HG03159 (cell line): ENCODE data around the gene CLEC4E.
"Not testable (repeated sequence)": the region's sequence is repeated elsewhere in the genome, so short reads cannot be mapped to it uniquely, and the experiment has no call there.

Experiments used
- ATAC-seq: cut with Tn5 transposase; IDR thresholded peaks from one replicate; pipeline ENCODE4 v1.9.1; 2021; ENCODE audit warnings: mild to moderate bottlenecking, moderate library complexity; ENCODE audit not compliant: unreplicated experiment

CLEC4E gene

GRCh38 chr12:8540831-8541230 lies at the start of gene CLEC4E:
CLEC4E (minus strand) TSS chr12:8540905; CDS start chr12:8540797, 108 bp downstream.
- not testable (repeated sequence) for ATAC-seq

- ATAC-seq: no peak
Measured at GRCh38 chr12:8589679-8590078, 49.0 kb upstream of the CLEC4E start.

GRCh38 chr12:8584478-8584877 lies 43.8 kb upstream of the CLEC4E start:
- ATAC-seq: not testable (repeated sequence)

GRCh38 chr12:8584004-8584403 lies 43.3 kb upstream of the CLEC4E start:
- no peak for ATAC-seq

- no peak for ATAC-seq
Measured at GRCh38 chr12:8581098-8581784, 40.5 kb upstream of the CLEC4E start.

GRCh38 chr12:8577879-8578278 lies 37.2 kb upstream of the CLEC4E start:
- ATAC-seq: no peak

- ATAC-seq: no peak
Measured at GRCh38 chr12:8572507-8572906, 31.8 kb upstream of the CLEC4E start.

- ATAC-seq: no peak
Measured at GRCh38 chr12:8566525-8566924, 25.8 kb upstream of the CLEC4E start.

- not testable (repeated sequence) for ATAC-seq
Measured at GRCh38 chr12:8566052-8566451, 25.3 kb upstream of the CLEC4E start.

GRCh38 chr12:8564656-8565055 lies 24.0 kb upstream of the CLEC4E start:
- no peak for ATAC-seq

- ATAC-seq: no peak
Measured at GRCh38 chr12:8563356-8563755, 22.7 kb upstream of the CLEC4E start.

GRCh38 chr12:8562310-8562709 lies 21.6 kb upstream of the CLEC4E start:
- no peak for ATAC-seq

GRCh38 chr12:8561011-8561410 lies 20.3 kb upstream of the CLEC4E start:
- no peak for ATAC-seq

GRCh38 chr12:8559676-8560075 lies 19.0 kb upstream of the CLEC4E start:
- no peak for ATAC-seq

GRCh38 chr12:8556531-8557097 lies 15.9 kb upstream of the CLEC4E start:
- no peak for ATAC-seq

- ATAC-seq: no peak
Measured at GRCh38 chr12:8554451-8555195, 13.9 kb upstream of the CLEC4E start.

- ATAC-seq: no peak
Measured at GRCh38 chr12:8553088-8553627, 12.5 kb upstream of the CLEC4E start.

- no peak for ATAC-seq
Measured at GRCh38 chr12:8549381-8549780, 8.7 kb upstream of the CLEC4E start.

GRCh38 chr12:8548192-8548591 lies 7.5 kb upstream of the CLEC4E start:
- ATAC-seq: no peak

- ATAC-seq: no peak
Measured at GRCh38 chr12:8547645-8548044, 6.9 kb upstream of the CLEC4E start.

- no peak for ATAC-seq
Measured at GRCh38 chr12:8546591-8546990, 5.9 kb upstream of the CLEC4E start.

- no peak for ATAC-seq
Measured at GRCh38 chr12:8544295-8544694, 3.6 kb upstream of the CLEC4E start.
